HepG2 (cell line): ENCODE results near the gene SPTA1. TPM values are rescaled to one million over a fixed set of nuclear protein-coding genes. Genes with fewer than 3 reads are reported as not detected.

ENCODE experiments used
- ATAC-seq: fragments of 200-7000 bp; cut with Tn5 transposase; 3 replicates; pipeline ENCODE4 v1.9.1; 2020; ENCODE audit warnings: mild to moderate bottlenecking, moderate library complexity
- BruUV-seq: library from RNA; stranded (reverse); fragments of 400-500 nt; replicated peaks from 2 replicates; lab custom pipeline; 2021; lab: Mats Ljungman, UMichigan
- CTCF ChIA-PET: fragments of 300-600 bp; formaldehyde crosslinking; extraction: SDS; loops from one replicate; lab custom pipeline; 2021; ENCODE audit warnings: low total read pairs, inconsistent platforms, low intra/inter-chr PET ratio; lab: Yijun Ruan, JAX
- POLR2A ChIA-PET: fragments of 350-600 bp; sonication (Branson Sonifier 250); formaldehyde crosslinking; loops from one replicate; lab custom pipeline; 2020; ENCODE audit warnings: antibody characterized with exemption, inconsistent platforms; lab: Yijun Ruan, JAX
- DNase-seq: peaks from one replicate; pipeline ENCODE4 v3.0.0-alpha.2; 2015; ENCODE audit warnings: low spot score
- FAIRE-seq: peaks from 3 replicates; lab custom pipeline; 2011; peaks lifted over from hg19 to GRCh38; lab: Jason Lieb, UNC
- H2AFZ ChIP-seq: one replicate; pipeline ENCODE4 v1.6.1; 2011; ENCODE audit warnings: low read length, inconsistent platforms
- H3K27ac ChIP-seq: fragments of 300-600 bp; 3 replicates; pipeline ENCODE4 v1.8.0; 2011; ENCODE audit warnings: mixed run types, mild to moderate bottlenecking, mixed read lengths, low read length, inconsistent platforms; ENCODE audit not compliant: insufficient read depth; ENCODE audit errors: extremely low read length
- H3K27me3 ChIP-seq, 2 experiments: fragments of 200-600 bp in 1 of 2; 2 replicates in 1 of 2; 3 replicates in 1 of 2; pipeline versions ENCODE4 v1.6.0 to v1.8.0; 2011; ENCODE audit warnings: low read length in 2 of 2, mild to moderate bottlenecking in 2 of 2, moderate library complexity in 2 of 2, inconsistent platforms in 1 of 2; ENCODE audit not compliant: insufficient read depth in 2 of 2, control insufficient read depth in 1 of 2
- H3K36me3 ChIP-seq, 2 experiments: fragments of 200-600 bp in 1 of 2; replicated peaks in 1 of 2; 2 replicates in 1 of 2; 3 replicates in 1 of 2; pipeline versions ENCODE4 v1.5.1 to v1.8.0; 2011; ENCODE audit warnings: low read length in 2 of 2, inconsistent platforms in 1 of 2; ENCODE audit not compliant: insufficient read depth in 2 of 2, control insufficient read depth in 1 of 2
- H3K4me1 ChIP-seq: 2 replicates; pipeline ENCODE4 v1.5.1; 2012; ENCODE audit warnings: low read length, inconsistent platforms; ENCODE audit not compliant: insufficient read depth
- H3K4me2 ChIP-seq: 2 replicates; pipeline ENCODE4 v1.6.0; 2011; ENCODE audit warnings: low read depth, low read length, inconsistent platforms
- H3K4me3 ChIP-seq, 3 experiments: fragments of 200-600 bp in 1 of 3; sonication (generic), shearing (Covaris generic) in 1 of 3; replicated peaks in 1 of 3; 2 replicates each; pipeline ENCODE4 v1.5.1; 2011 to 2016; ENCODE audit warnings: low read length in 3 of 3, inconsistent platforms in 2 of 3, low read depth in 2 of 3, mild to moderate bottlenecking in 2 of 3, control low read depth in 1 of 3, mixed read lengths in 1 of 3; ENCODE audit not compliant: insufficient read depth in 1 of 3
- H3K79me2 ChIP-seq: one replicate; pipeline ENCODE4 v1.6.1; 2011; ENCODE audit warnings: low read length, inconsistent platforms; ENCODE audit not compliant: insufficient read depth
- H3K9ac ChIP-seq: 2 replicates; pipeline ENCODE4 v1.6.0; 2011; ENCODE audit warnings: mild to moderate bottlenecking, low read depth, low read length, inconsistent platforms; ENCODE audit not compliant: insufficient read depth
- H3K9me3 ChIP-seq: 2 replicates; pipeline ENCODE4 v1.5.1; 2012; ENCODE audit warnings: mild to moderate bottlenecking, low read length
- H4K20me1 ChIP-seq: 2 replicates; pipeline ENCODE4 v1.6.0; 2011; ENCODE audit warnings: inconsistent platforms, mild to moderate bottlenecking, low read length, moderate library complexity; ENCODE audit not compliant: insufficient read depth
- E2F5 ChIP-seq: sonication (generic); formaldehyde crosslinking; conservative IDR thresholded peaks from 2 replicates; pipeline ENCODE4 v1.4.0; 2020; ENCODE audit warnings: missing genetic modification reagents
- JARID2 ChIP-seq: sonication (generic); formaldehyde crosslinking; IDR thresholded peaks from 2 replicates; pipeline ENCODE4 v1.8.1; 2023; ENCODE audit warnings: missing genetic modification reagents, inconsistent platforms; ENCODE audit not compliant: insufficient replicate concordance
- MYC ChIP-seq: sonication (generic); formaldehyde crosslinking; IDR thresholded peaks from 2 replicates; pipeline ENCODE4 v1.9.0; 2021; ENCODE audit warnings: missing genetic modification reagents, borderline replicate concordance
- NR3C1 ChIP-seq: sonication (generic); formaldehyde crosslinking; IDR thresholded peaks from 2 replicates; pipeline ENCODE4 v1.4.0; 2020; ENCODE audit warnings: missing genetic modification reagents
- PRDM15 ChIP-seq: sonication (generic); formaldehyde crosslinking; IDR thresholded peaks from 2 replicates; pipeline ENCODE4 v1.4.0; 2020; ENCODE audit warnings: missing genetic modification reagents
- REPIN1 ChIP-seq: sonication (generic); formaldehyde crosslinking; IDR thresholded peaks from 2 replicates; pipeline ENCODE4 v1.8.0; 2022; ENCODE audit warnings: missing genetic modification reagents, low read depth, mild to moderate bottlenecking, borderline replicate concordance
- SETDB1 ChIP-seq: sonication (generic); formaldehyde crosslinking; IDR thresholded peaks from 2 replicates; pipeline ENCODE4 v1.5.1; 2020; ENCODE audit warnings: missing genetic modification reagents, mild to moderate bottlenecking, borderline replicate concordance
- SNAPC4 ChIP-seq: sonication (generic); formaldehyde crosslinking; IDR thresholded peaks from 2 replicates; pipeline ENCODE4 v1.4.0; 2020; ENCODE audit warnings: mild to moderate bottlenecking, missing genetic modification reagents
- SRSF9 ChIP-seq: fragments of 200-400 bp; formaldehyde crosslinking; IDR thresholded peaks from 2 replicates; pipeline ENCODE4 v1.6.1; 2018; ENCODE audit warnings: borderline replicate concordance, mild to moderate bottlenecking, low read depth, low read length; ENCODE audit not compliant: insufficient read depth, poor library complexity, severe bottlenecking
- TEAD2 ChIP-seq: sonication (generic); formaldehyde crosslinking; IDR thresholded peaks from 2 replicates; pipeline ENCODE4 v1.9.0; 2021; ENCODE audit warnings: missing genetic modification reagents
- ZMAT3 ChIP-seq: sonication (generic); formaldehyde crosslinking; conservative IDR thresholded peaks from 2 replicates; pipeline ENCODE4 v1.7.0; 2021; ENCODE audit warnings: missing genetic modification reagents
- ZNF180 ChIP-seq: sonication (generic); formaldehyde crosslinking; IDR thresholded peaks from 2 replicates; pipeline ENCODE4 v1.4.0; 2020; ENCODE audit warnings: low read depth, missing genetic modification reagents, borderline replicate concordance
- ZNF367 ChIP-seq: sonication (generic); formaldehyde crosslinking; IDR thresholded peaks from 2 replicates; pipeline ENCODE4 v1.4.0; 2020; ENCODE audit warnings: missing genetic modification reagents, borderline replicate concordance
- ZNF432 ChIP-seq: sonication (generic); formaldehyde crosslinking; IDR thresholded peaks from 2 replicates; pipeline ENCODE4 v1.5.0; 2020; ENCODE audit warnings: missing genetic modification reagents, mild to moderate bottlenecking, borderline replicate concordance
- WGBS: methylation state at CpG from one replicate; pipeline ENCODE4 v1.1.6; 2017; ENCODE audit warnings: low lambda C conversion rate; 5-methylcytosine and 5-hydroxymethylcytosine counted together
- in situ Hi-C: cut with HindIII; loops from 2 replicates; pipeline ENCODE4 v1.10.0; 2017; ENCODE audit warnings: low pct_unique_long_range_greater_than_20kb; ENCODE audit not compliant: extremely low pct_ligation_motif_present
- intact Hi-C: fragments of 100-400 bp; cut with micrococcal nuclease; formaldehyde crosslinking; loops from one replicate; pipeline ENCODE4 v1.10.0; 2022; ENCODE audit not compliant: unreplicated experiment
- polyA plus RNA-seq, 8 experiments: library from polyadenylated mRNA; depleted of rRNA in 3 of 8; stranded (reverse) in 7 of 8; unstranded in 1 of 8; fragments of >200 nt; fragmentation: Illumina TruSeq in 4 of 8; extraction: Trizol in 4 of 8; gene quantifications; 2 replicates each; pipeline versions ENCODE4 v1.2.1 to v1.2.3, GENCODE V29; 2011 to 2016; ENCODE audit warnings: low read depth in 4 of 8, missing spikeins in 1 of 8, mixed read lengths in 1 of 8; ENCODE audit not compliant: insufficient read depth in 1 of 8
- total RNA-seq, 5 experiments: library from RNA; depleted of rRNA; stranded (reverse); fragments of >200 nt; fragmentation: Illumina TruSeq; extraction: Trizol; gene quantifications; 2 replicates each; pipeline ENCODE4 v1.2.3, GENCODE V29; 2016; ENCODE audit warnings: low read depth in 1 of 5

Gene SPTA1
- total and polyA plus RNA-seq, 2 of the 13 experiments (the other 11 are each of a cell fraction or from before 2014, with no cell fraction given): not detected

GRCh38 chr1:158646465-158646864, 40.0 kb downstream of the SPTA1 start:
- ATAC-seq (no peak), DNase-seq (no peak), FAIRE-seq (no peak)
- Histone ChIP-seq H3K9ac (no peak overlapping the region), H2AFZ (no peak overlapping the region), H3K27me3 (no peaks in the 10 kb centered on the region), H3K79me2 (no peaks in the 10 kb centered on the region), H3K9me3 (peaks cover 46% of the 10 kb centered on the region), H3K4me1 (no peaks in the 10 kb centered on the region), H3K4me3 (no peak overlapping the region), H4K20me1 (no peaks in the 10 kb centered on the region), H3K4me2 (no peak overlapping the region), H3K36me3 (no peaks in the 10 kb centered on the region), H3K27ac (no peak overlapping the region)
- intact Hi-C loops: no loop called here
- CTCF ChIA-PET: no interaction called here
- POLR2A ChIA-PET: no interaction called here
- 0% methylated on average over 1 of the region's 1 CpG for WGBS
- no TSS peak for BruUV-seq
- TF ChIP-seq NR3C1 (CRISPR knock-in tag): no peak
- no peak for TF ChIP-seq JARID2 (CRISPR knock-in tag)
- TF ChIP-seq TEAD2 (CRISPR knock-in tag): no peak
- no peak for TF ChIP-seq SRSF9
- TF ChIP-seq SNAPC4 (CRISPR knock-in tag): no peak
- no peak for TF ChIP-seq SETDB1 (CRISPR knock-in tag)
- TF ChIP-seq REPIN1 (CRISPR knock-in tag): no peak
- TF ChIP-seq PRDM15 (CRISPR knock-in tag): no peak
- no peak for TF ChIP-seq E2F5
- no peak for TF ChIP-seq ZNF432 (CRISPR knock-in tag)
- no peak for TF ChIP-seq ZNF180 (CRISPR knock-in tag)
- no peak for TF ChIP-seq MYC
- TF ChIP-seq ZMAT3 (CRISPR knock-in tag): no peak
- TF ChIP-seq ZNF367 (CRISPR knock-in tag): no peak
- in situ Hi-C loops: no loop called here
